HEK293 (cell line): ENCODE results near the gene GPN3.

Experiments used
- GLI2 ChIP-seq: fragments of 450-650 bp; formaldehyde crosslinking; IDR thresholded peaks from 2 replicates; pipeline ENCODE4; 2017; ENCODE audit warnings: missing biosample characterization, missing genetic modification characterization, low read depth, borderline replicate concordance
- GLIS1 ChIP-seq: fragments of 450-650 bp; formaldehyde crosslinking; IDR thresholded peaks from 2 replicates; pipeline ENCODE4 v1.5.1; 2016; ENCODE audit warnings: missing biosample characterization, missing genetic modification characterization
- PRDM1 ChIP-seq: fragments of 450-650 bp; formaldehyde crosslinking; IDR thresholded peaks from 2 replicates; pipeline ENCODE4; 2016; ENCODE audit warnings: missing biosample characterization, missing genetic modification characterization
- ZBTB7A ChIP-seq: fragments of 450-650 bp; formaldehyde crosslinking; IDR thresholded peaks from 2 replicates; pipeline ENCODE4 v1.5.1; 2016; ENCODE audit warnings: low read depth, missing biosample characterization, missing genetic modification characterization
- ZFP3 ChIP-seq: fragments of 450-650 bp; formaldehyde crosslinking; IDR thresholded peaks from 2 replicates; pipeline ENCODE4 v1.5.1; 2016; ENCODE audit warnings: low read depth, missing biosample characterization, missing genetic modification characterization
- ZFP69B ChIP-seq: fragments of 450-650 bp; formaldehyde crosslinking; IDR thresholded peaks from 2 replicates; pipeline ENCODE4 v1.5.1; 2016; ENCODE audit warnings: missing biosample characterization, missing genetic modification characterization
- ZNF112 ChIP-seq: fragments of 450-650 bp; formaldehyde crosslinking; IDR thresholded peaks from 2 replicates; pipeline ENCODE4 v1.5.0; 2017; ENCODE audit warnings: missing biosample characterization, missing genetic modification characterization
- ZNF19 ChIP-seq: fragments of 450-650 bp; formaldehyde crosslinking; IDR thresholded peaks from 2 replicates; pipeline ENCODE4; 2016; ENCODE audit warnings: missing biosample characterization, missing genetic modification characterization, low read depth
- ZNF239 ChIP-seq: fragments of 450-650 bp; formaldehyde crosslinking; IDR thresholded peaks from 2 replicates; pipeline ENCODE4 v1.5.1; 2016; ENCODE audit warnings: missing biosample characterization, missing genetic modification characterization
- ZNF266 ChIP-seq: fragments of 450-650 bp; formaldehyde crosslinking; IDR thresholded peaks from 2 replicates; pipeline ENCODE4 v1.5.1; 2016; ENCODE audit warnings: missing biosample characterization, missing genetic modification characterization, low read depth
- ZNF433 ChIP-seq: fragments of 450-650 bp; formaldehyde crosslinking; IDR thresholded peaks from 2 replicates; pipeline ENCODE4 v1.5.1; 2016; ENCODE audit warnings: missing biosample characterization, missing genetic modification characterization, low read depth
- ZNF529 ChIP-seq: fragments of 450-650 bp; formaldehyde crosslinking; IDR thresholded peaks from 2 replicates; pipeline ENCODE4 v1.5.1; 2017; ENCODE audit warnings: missing genetic modification characterization, missing biosample characterization; ENCODE audit not compliant: insufficient replicate concordance
- ZNF561 ChIP-seq: fragments of 450-650 bp; IDR thresholded peaks from 2 replicates; pipeline ENCODE4 v1.5.1; 2018; ENCODE audit warnings: missing biosample characterization, missing genetic modification characterization, borderline replicate concordance
- ZNF623 ChIP-seq: fragments of 450-650 bp; formaldehyde crosslinking; IDR thresholded peaks from 2 replicates; pipeline ENCODE4 v1.5.1; 2016; ENCODE audit warnings: missing biosample characterization, missing genetic modification characterization
- ZNF701 ChIP-seq: fragments of 450-650 bp; formaldehyde crosslinking; IDR thresholded peaks from 2 replicates; pipeline ENCODE4 v1.5.1; 2016; ENCODE audit warnings: missing biosample characterization, missing genetic modification characterization
- ZNF777 ChIP-seq: fragments of 450-650 bp; formaldehyde crosslinking; IDR thresholded peaks from 2 replicates; pipeline ENCODE4 v1.5.1; 2017; ENCODE audit warnings: missing biosample characterization, missing genetic modification characterization, borderline replicate concordance
- TF ChIP-seq, protein P1 (sequence below): fragments of 450-650 bp; formaldehyde crosslinking; IDR thresholded peaks from 2 replicates; pipeline ENCODE4 v1.5.1; 2016; ENCODE audit warnings: missing biosample characterization, missing genetic modification characterization
- TF ChIP-seq, protein P2 (sequence below): fragments of 450-650 bp; formaldehyde crosslinking; IDR thresholded peaks from 2 replicates; pipeline ENCODE4; 2016; ENCODE audit warnings: missing biosample characterization, missing genetic modification characterization
- TF ChIP-seq, protein P3 (sequence below): fragments of 450-650 bp; formaldehyde crosslinking; IDR thresholded peaks from 2 replicates; pipeline ENCODE4 v1.5.1; 2017; ENCODE audit warnings: missing biosample characterization, missing genetic modification characterization
- TF ChIP-seq, protein P4 (sequence below): fragments of 450-650 bp; IDR thresholded peaks from 2 replicates; pipeline ENCODE4 v1.5.1; 2018; ENCODE audit warnings: missing biosample characterization, missing genetic modification characterization
- TF ChIP-seq, protein P5 (sequence below): fragments of 450-650 bp; formaldehyde crosslinking; IDR thresholded peaks from 2 replicates; pipeline ENCODE4 v1.5.1; 2016; ENCODE audit warnings: missing biosample characterization, missing genetic modification characterization
- TF ChIP-seq, protein P6 (sequence below): fragments of 450-650 bp; formaldehyde crosslinking; IDR thresholded peaks from 2 replicates; pipeline ENCODE4 v1.5.1; 2017; ENCODE audit warnings: missing biosample characterization, missing genetic modification characterization
- TF ChIP-seq, protein P7 (sequence below): fragments of 450-650 bp; formaldehyde crosslinking; IDR thresholded peaks from 2 replicates; pipeline ENCODE4 v1.5.1; 2016; ENCODE audit warnings: missing biosample characterization, missing genetic modification characterization
- TF ChIP-seq, protein P8 (sequence below): fragments of 450-650 bp; formaldehyde crosslinking; IDR thresholded peaks from 2 replicates; pipeline ENCODE4 v1.5.1; 2017; ENCODE audit warnings: missing biosample characterization, missing genetic modification characterization

The GPN3 gene

DNA sequence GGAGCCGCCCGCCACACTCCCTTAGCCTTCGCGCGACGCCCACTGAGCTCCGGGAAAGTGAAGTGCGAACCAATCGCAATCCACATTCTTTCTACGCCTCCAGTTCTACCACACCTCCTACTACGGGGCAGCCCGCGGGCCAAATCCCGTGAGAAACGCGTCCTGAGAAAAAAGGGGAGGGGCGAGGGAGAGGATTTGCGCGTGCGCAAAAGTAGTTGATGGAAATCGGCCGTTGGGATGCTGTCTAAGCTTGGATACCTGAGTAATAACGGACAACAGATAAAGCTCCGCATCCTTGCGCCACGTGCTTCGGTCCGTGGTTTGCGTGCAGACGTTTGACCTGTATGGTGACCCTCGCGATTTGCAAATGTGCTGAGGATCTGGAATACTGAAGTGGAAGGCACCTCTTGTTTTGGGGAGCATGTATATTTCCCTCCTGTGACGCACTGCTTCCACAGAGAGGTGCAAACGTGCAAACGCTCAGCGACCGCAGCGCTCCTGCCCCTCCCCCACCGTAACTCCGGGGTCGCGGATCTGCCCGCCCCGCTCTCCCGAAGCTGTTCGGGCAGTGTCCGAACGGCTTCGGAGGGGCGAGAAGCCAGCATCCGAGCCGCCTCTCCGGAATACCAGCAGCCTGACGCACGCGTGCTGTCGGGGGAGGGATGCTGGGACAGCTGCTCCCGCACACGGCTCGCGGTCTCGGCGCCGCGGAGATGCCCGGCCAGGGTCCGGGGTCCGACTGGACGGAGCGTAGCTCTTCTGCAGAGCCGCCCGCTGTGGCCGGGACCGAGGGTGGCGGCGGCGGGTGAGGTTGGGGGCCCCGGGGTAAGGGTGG, at the start of gene GPN3, which contains the start of gene FAM216A (continued):
- TF ChIP-seq, protein P1, sequence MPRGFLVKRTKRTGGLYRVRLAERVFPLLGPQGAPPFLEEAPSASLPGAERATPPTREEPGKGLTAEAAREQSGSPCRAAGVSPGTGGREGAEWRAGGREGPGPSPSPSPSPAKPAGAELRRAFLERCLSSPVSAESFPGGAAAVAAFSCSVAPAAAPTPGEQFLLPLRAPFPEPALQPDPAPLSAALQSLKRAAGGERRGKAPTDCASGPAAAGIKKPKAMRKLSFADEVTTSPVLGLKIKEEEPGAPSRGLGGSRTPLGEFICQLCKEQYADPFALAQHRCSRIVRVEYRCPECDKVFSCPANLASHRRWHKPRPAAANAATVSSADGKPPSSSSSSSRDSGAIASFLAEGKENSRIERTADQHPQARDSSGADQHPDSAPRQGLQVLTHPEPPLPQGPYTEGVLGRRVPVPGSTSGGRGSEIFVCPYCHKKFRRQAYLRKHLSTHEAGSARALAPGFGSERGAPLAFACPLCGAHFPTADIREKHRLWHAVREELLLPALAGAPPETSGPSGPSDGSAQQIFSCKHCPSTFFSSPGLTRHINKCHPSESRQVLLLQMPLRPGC, result no peak; the same call in 1 of the 2 replicates
- TF ChIP-seq GLIS1 (tag by site-specific recombination) (no peak), ZNF529 (no peak), ZNF266 (tag by site-specific recombination) (no peak), ZBTB7A (tag by site-specific recombination) (no peak; the same call in 1 of the 2 replicates), ZNF623 (tag by site-specific recombination) (no peak; the same call in 1 of the 2 replicates), ZNF239 (tag by site-specific recombination) (no peak), ZNF777 (no peak; the same call in 1 of the 2 replicates), ZNF19 (no peak), ZNF561 (tag by site-specific recombination) (no peak), ZNF433 (no peak), GLI2 (tag by site-specific recombination) (no peak), ZFP3 (tag by site-specific recombination) (no peak), ZNF701 (tag by site-specific recombination) (no peak), PRDM1 (tag by site-specific recombination) (no peak), ZFP69B (tag by site-specific recombination) (no peak; the same call in 1 of the 2 replicates), ZNF112 (no peak)
- TF ChIP-seq, protein P2, sequence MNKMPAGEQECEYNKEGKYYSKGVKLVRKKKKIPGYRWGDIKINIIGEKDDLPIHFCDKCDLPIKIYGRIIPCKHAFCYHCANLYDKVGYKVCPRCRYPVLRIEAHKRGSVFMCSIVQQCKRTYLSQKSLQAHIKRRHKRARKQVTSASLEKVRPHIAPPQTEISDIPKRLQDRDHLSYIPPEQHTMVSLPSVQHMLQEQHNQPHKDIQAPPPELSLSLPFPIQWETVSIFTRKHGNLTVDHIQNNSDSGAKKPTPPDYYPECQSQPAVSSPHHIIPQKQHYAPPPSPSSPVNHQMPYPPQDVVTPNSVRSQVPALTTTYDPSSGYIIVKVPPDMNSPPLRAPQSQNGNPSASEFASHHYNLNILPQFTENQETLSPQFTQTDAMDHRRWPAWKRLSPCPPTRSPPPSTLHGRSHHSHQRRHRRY, result no peak
- TF ChIP-seq, protein P3, sequence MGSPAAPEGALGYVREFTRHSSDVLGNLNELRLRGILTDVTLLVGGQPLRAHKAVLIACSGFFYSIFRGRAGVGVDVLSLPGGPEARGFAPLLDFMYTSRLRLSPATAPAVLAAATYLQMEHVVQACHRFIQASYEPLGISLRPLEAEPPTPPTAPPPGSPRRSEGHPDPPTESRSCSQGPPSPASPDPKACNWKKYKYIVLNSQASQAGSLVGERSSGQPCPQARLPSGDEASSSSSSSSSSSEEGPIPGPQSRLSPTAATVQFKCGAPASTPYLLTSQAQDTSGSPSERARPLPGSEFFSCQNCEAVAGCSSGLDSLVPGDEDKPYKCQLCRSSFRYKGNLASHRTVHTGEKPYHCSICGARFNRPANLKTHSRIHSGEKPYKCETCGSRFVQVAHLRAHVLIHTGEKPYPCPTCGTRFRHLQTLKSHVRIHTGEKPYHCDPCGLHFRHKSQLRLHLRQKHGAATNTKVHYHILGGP (tag by site-specific recombination), result no peak
- TF ChIP-seq, protein P4, sequence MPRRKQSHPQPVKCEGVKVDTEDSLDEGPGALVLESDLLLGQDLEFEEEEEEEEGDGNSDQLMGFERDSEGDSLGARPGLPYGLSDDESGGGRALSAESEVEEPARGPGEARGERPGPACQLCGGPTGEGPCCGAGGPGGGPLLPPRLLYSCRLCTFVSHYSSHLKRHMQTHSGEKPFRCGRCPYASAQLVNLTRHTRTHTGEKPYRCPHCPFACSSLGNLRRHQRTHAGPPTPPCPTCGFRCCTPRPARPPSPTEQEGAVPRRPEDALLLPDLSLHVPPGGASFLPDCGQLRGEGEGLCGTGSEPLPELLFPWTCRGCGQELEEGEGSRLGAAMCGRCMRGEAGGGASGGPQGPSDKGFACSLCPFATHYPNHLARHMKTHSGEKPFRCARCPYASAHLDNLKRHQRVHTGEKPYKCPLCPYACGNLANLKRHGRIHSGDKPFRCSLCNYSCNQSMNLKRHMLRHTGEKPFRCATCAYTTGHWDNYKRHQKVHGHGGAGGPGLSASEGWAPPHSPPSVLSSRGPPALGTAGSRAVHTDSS (tag by site-specific recombination), result no peak
- TF ChIP-seq, protein P5, sequence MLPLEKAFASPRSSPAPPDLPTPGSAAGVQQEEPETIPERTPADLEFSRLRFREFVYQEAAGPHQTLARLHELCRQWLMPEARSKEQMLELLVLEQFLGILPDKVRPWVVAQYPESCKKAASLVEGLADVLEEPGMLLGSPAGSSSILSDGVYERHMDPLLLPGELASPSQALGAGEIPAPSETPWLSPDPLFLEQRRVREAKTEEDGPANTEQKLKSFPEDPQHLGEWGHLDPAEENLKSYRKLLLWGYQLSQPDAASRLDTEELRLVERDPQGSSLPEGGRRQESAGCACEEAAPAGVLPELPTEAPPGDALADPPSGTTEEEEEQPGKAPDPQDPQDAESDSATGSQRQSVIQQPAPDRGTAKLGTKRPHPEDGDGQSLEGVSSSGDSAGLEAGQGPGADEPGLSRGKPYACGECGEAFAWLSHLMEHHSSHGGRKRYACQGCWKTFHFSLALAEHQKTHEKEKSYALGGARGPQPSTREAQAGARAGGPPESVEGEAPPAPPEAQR (tag by site-specific recombination), result 0 out of 2 replicates have a peak, but pooled peaks have one; percentile 67
- TF ChIP-seq, protein P6, sequence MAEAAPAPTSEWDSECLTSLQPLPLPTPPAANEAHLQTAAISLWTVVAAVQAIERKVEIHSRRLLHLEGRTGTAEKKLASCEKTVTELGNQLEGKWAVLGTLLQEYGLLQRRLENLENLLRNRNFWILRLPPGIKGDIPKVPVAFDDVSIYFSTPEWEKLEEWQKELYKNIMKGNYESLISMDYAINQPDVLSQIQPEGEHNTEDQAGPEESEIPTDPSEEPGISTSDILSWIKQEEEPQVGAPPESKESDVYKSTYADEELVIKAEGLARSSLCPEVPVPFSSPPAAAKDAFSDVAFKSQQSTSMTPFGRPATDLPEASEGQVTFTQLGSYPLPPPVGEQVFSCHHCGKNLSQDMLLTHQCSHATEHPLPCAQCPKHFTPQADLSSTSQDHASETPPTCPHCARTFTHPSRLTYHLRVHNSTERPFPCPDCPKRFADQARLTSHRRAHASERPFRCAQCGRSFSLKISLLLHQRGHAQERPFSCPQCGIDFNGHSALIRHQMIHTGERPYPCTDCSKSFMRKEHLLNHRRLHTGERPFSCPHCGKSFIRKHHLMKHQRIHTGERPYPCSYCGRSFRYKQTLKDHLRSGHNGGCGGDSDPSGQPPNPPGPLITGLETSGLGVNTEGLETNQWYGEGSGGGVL, result no peak; the same call in 1 of the 2 replicates
- TF ChIP-seq, protein P7, sequence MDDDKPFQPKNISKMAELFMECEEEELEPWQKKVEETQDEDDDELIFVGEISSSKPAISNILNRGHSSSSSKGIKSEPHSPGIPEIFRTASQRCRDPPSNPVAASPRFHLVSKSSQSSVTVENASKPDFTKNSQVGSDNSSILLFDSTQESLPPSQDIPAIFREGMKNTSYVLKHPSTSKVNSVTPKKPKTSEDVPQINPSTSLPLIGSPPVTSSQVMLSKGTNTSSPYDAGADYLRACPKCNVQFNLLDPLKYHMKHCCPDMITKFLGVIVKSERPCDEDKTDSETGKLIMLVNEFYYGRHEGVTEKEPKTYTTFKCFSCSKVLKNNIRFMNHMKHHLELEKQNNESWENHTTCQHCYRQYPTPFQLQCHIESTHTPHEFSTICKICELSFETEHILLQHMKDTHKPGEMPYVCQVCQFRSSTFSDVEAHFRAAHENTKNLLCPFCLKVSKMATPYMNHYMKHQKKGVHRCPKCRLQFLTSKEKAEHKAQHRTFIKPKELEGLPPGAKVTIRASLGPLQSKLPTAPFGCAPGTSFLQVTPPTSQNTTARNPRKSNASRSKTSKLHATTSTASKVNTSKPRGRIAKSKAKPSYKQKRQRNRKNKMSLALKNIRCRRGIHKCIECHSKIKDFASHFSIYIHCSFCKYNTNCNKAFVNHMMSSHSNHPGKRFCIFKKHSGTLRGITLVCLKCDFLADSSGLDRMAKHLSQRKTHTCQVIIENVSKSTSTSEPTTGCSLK, result no peak
- TF ChIP-seq, protein P8, sequence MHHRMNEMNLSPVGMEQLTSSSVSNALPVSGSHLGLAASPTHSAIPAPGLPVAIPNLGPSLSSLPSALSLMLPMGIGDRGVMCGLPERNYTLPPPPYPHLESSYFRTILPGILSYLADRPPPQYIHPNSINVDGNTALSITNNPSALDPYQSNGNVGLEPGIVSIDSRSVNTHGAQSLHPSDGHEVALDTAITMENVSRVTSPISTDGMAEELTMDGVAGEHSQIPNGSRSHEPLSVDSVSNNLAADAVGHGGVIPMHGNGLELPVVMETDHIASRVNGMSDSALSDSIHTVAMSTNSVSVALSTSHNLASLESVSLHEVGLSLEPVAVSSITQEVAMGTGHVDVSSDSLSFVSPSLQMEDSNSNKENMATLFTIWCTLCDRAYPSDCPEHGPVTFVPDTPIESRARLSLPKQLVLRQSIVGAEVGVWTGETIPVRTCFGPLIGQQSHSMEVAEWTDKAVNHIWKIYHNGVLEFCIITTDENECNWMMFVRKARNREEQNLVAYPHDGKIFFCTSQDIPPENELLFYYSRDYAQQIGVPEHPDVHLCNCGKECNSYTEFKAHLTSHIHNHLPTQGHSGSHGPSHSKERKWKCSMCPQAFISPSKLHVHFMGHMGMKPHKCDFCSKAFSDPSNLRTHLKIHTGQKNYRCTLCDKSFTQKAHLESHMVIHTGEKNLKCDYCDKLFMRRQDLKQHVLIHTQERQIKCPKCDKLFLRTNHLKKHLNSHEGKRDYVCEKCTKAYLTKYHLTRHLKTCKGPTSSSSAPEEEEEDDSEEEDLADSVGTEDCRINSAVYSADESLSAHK (tag by site-specific recombination), result no peak; the same call in 1 of the 2 replicates
